ENCODE results near the gene THAP10.
"Not testable (repeated sequence)": the region's sequence is repeated elsewhere in the genome, so short reads cannot be mapped to it uniquely, and the experiment has no call there.

THAP10 gene

GRCh38 chr15:70892002-70892911 lies at the start of gene THAP10, which contains the start of gene LRRC49:
TSS of gene THAP10 (minus strand) at chr15:70892433. CDS start at chr15:70892272, 161 bp downstream.
TSS of gene LRRC49 (plus strand) at chr15:70892826. CDS start at chr15:70892895, 69 bp downstream.
- no peak for DNase-seq

DNA sequence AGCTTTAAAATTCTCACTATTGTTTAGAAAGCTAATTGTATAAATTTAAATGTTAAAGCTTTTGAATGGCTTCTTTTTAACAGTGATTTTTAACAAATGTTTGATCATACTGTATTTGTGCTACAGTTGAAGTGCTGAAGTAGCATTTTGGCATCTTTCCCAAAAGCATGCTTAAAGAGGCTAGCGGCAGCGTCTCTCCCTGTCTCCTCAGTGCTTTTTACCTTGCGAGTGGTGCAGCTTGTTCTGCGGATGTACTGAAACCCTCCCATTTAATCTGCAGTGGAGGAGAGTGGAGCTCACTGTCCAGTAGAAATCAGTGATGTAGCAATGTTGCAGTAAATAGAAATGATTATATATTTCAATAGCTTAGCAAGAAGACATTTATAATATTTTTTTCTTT lies 44.1 kb upstream of the THAP10 start:
- no peak for DNase-seq

DNA sequence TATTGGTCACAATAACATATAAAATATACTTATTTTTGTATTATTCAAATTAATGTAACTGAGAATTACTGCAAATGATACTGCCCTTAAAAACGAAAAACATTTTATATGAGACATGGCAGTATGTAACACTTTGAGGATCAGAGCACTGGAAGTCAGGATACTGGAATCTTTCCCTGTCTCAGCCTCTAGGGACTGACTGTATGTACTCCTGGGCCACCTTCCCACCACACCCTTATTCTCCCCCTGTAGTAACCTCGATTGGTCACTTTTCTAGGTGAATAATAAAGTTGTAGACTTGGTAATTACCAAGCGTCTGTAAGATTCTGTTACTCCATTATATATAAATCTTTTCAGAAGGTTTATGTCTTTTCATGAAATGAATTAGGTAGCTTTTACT lies 43.4 kb upstream of the THAP10 start:
- DNase-seq = no peak

DNA sequence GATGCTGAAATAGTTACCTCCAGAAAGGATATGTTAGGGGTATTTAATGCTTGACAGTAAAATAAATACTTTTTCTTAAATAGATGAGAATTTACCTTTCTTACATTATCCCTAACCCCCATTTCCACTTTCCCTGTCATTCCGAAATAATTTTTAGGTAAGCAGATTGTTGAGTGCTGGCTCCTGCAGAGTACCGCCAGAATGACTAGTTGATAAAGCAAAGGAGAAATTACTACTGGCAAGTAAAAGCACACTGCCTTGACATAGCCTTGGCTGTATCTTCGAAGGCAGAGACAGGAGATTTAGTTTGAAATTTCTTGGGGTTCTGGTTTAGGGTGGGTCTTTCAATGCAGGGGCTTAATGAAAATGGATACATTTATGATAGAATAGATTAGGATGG lies 41.2 kb upstream of the THAP10 start:
- no peak for DNase-seq

DNA sequence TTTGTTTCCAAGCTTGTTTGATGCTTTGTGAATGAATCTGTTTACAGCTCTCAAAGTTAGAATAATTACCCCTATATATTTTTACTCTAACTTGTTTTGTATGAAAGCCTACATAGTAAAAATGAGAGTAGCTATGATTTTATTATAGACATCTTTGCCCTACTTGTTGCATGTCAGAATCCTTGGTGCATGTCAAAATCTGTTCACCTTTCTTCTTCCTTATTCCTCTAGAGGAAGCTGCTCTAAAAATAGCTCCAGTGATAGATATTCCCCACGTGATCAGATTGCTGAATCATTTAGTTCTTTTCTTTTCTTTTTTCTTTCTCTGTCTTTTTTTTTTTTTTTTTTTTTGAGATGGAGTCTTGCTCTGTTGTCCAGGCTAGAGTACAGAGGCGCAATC lies 40.2 kb upstream of the THAP10 start:
- no peak for DNase-seq

DNA sequence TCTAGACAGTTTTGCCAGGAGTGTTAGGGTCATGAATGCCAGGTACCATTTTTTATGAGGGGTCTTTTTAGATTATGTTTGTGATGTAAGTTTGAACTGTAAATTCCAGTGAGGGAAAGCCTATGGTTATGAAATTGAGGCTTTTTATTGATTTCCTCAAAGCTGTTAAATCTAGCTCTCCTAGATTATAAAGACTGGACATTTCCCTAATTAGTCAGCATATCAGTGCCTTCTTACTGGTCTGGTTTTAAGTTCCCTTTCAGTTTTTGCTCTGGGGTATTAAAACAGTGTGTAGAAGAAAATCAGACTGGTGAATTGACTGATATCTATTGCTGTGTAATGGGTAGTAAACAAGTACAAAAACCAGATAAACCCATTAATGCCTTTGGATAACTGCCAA lies 39.6 kb upstream of the THAP10 start:
- DNase-seq = no peak

DNA sequence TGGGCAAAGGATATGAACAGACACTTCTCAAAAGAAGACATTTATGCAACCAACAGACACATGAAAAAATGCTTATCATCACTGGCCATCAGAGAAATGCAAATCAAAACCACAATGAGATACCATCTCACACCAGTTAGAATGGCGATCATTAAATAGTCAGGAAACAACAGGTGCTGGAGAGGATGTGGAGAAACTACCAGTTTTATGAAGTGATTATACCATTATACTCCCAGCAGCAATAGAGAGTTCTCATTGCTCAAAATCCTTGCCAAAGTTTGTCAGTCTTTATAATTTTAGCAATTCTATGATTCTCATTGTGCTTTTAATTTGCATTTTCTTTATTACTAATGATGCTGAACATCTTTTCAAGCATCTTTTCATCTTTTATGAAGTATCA lies 34.7 kb upstream of the THAP10 start:
- not testable (repeated sequence) for DNase-seq

DNA sequence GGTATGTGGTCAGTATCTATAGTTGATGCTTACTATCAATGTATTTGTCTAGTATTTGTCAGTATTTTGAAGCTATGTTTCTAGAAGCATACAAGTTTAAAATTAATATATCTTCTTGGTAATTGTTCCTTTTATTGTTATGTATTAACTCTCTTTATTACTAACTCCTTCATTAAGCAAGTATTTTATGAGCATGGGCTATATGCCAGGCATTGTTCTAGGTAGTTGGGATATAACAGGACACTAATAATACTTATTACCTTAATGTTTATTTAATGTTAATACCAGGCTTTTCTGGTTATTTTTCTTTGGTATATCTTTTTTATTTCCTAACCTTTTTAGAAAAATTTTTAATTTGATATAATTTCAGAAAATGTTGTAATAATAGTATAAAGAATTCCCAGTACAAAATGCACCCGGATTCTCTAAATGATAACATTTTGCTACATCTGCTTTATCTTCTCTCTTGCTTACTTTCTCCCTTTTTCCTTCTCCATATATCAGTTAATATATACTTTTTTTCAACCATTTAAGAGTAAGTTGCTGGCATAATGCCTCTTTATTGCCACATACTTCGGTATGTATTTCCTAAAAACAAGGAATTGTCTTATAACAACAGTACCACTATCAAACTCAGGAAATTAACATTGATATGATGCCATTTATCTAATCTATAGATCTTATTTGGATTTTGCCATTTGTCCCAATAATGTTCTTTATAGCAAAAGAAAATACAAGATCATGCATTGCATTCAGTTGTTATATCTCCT lies 31.3 kb upstream of the THAP10 start:
- DNase-seq = no peak

GRCh38 chr15:70922119-70922518 lies 29.9 kb upstream of the THAP10 start:
- no peak for DNase-seq

DNA sequence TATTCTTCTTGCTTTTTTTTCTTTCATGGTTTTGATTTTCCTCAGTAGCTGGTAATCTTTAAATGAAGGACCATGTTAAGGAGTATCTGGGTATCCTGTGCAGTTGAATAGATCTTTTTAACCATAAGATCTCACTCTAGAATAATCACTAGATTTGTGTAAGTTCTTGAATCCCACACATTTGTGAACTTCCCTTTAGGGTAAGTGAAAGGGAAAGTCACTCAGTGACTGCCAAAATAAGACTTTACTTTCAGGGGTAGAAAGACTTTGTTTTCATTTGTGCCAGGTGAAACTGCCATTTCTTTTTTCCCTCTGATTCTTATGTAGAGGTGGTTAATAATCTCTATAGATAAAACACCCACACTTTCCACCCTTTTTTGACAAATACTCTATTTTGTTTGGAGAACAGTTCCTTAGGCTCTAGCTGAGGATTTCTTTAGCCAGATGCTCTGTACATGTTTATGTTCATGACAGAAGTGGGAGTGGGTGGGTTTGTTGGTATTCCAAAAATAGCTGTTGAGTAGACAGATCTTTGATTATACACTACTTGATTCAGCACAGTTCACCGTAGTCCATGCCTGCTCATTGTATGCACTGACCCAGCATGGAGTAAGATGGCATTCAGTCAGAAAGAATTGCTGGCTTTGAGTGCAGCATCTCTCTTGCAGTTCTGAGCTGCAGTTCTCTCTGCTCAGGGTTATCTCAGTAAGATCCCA lies 28.9 kb upstream of the THAP10 start:
- DNase-seq = no peak

- DNase-seq = no peak
Observed at GRCh38 chr15:70917955-70918354, 25.7 kb upstream of the THAP10 start.

DNA sequence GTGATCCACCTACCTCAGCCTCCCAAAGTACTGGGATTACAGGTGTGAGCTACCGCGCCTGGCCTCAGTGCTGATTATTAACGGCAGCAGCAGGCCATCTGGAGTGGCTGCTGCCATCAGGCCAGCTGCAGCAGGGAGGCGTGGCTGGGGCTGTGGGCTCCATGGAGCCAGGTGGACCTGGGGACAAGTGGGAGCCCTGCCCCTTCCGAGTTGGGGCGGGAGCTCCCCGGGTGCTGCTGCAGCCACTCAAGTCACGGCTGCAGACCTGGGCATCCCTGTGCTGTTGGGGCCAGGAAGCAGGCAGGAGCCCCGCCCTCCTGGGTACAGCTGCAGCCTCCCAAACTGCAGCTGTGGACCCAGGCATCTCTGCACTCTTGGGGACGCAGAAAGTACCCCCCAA lies 24.3 kb upstream of the THAP10 start:
- DNase-seq = no peak

DNA sequence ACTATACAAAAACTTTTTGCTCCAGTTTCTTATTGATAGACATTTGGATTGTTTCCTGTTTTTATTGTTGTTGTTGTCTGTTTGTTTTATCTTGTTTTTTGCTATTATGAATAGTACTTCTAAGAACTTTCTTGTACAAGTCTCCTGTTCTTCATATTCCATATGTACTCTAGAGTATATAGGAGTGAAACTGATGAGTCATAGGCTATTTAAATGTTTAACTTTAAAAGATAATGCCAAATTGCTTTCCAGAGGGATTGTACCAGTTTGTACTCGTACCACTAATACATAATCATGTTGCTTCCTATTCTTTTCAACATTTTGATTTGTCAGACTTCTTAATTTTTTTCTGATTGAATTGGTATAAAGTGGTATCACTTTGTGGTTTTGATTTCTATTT lies 20.0 kb upstream of the THAP10 start:
- no peak for DNase-seq

DNA sequence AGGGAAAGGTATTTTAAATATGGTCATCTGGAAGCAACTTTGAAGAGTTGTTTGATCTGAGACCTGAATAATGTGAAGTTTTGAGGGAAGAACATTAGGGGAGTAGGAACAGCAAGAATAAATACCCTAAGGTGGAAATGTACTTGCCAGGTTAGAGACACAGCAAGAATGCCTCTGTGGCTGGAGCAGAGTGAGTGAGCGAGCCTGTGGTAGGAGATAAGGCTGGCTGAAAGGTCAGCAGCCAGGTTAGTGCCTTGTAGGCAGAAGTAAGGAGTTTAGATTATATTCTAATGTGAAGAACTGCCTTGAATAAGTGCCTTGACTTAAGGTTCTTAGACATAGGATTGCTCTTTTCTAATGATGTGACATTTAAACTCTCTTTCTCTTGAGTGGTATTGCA lies 18.7 kb upstream of the THAP10 start:
- DNase-seq = no peak

DNA sequence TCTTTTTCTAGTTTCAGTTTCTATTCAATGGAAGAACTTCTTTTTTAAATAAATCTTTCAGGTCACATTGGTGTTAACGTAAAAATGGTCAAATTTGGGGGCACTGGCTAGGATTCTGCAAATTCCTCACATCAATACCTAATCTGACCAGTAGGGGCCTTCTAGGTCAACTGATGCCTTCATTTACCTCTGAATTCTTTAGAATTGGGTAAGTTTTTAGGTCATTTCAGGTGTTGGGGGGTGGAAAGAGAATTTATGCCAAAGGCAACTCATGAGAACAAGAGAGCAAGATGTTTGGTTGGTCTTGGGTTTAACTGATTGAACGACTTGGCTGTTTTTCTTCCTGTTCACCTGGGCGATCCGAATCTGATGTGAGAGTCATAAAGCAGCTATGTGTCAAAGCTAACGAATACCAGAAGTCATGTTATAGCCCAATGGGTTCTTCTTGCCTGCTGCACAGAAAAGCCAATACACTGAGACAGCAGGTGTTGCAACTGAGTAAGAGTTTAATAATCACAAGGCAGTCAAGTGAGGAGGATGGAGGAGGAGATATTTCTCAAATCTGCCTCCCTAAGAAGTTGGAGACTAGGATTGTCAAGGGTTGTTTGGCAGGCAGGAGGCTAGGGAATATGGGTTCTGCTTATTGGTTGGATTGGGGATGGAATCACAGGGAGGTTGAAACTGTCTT lies 15.7 kb upstream of the THAP10 start:
- no peak for DNase-seq

DNA sequence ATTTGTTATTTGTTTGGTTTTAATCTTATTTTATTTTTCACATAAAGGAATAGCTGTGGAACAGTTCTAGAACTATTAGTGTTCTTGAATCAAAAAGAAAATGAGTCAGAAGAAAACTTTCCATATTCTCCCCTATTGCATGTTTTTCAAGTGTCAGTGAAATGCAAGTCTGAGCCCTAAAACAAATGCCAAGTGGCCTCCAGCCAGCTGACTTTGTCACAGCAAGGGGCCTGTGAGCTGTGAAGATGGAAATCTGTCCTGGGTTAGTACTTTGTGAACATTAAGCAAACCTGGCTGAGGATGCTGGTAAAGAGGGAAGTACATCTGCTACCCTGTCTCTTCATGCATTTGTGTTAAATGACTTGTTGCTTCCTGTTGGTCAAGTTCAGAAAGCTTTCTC lies 14.6 kb upstream of the THAP10 start:
- DNase-seq = no peak

- DNase-seq = no peak
Observed at GRCh38 chr15:70902107-70902506, 9.9 kb upstream of the THAP10 start.

DNA sequence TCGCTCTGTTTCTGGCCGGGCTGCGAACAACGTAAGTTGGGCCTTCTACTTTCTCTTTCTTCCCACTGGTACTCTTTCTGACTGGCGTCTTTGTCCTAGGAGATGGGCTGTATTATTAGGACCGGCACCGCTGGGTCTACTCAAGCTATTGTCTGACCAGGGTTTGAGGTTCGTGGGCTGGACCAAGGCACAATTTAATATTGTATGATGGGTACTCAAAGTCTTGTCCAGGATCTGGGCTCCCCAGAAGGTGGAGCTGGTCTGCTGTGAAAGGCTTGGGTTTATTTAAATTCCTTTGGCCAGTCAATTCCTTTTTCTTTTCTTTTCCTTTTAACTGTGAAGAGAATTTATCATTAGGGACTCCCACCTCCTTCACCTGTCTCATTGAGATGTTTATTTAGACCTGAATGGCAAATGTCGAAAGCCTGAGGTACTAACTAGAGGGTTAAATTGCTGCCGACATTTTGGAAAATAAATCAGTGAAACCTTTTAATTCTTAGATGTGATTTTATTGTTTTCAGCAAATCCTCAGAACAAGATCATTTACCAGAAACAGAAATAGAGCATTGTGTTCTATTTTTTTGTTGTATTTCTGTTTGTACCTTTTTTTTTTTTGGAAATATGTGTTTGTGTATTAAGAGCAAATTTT lies 803 bp upstream of the THAP10 start:
- DNase-seq = no peak

- no peak for DNase-seq
Observed at GRCh38 chr15:70882361-70882760, 9.9 kb downstream of the THAP10 start.

DNA sequence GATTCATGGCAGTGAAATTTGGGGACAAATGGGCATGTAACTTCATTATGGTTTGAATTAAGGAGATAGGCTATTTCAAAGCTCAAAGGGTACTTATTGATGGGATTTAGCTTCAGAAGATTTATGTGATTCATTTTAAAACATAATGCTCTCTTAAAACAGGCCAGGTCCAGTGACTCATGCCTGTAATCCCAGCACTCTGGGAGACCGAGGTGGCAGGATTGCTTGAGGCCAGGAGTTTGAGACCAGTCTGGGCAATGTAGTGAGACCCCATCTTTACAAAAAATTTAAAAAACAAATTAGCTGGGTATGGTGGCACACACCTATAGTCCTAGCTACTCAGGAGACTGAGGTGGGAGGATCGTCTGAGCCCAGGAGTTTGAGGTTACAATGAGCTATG lies 11.5 kb downstream of the THAP10 start:
- no peak for DNase-seq

DNA sequence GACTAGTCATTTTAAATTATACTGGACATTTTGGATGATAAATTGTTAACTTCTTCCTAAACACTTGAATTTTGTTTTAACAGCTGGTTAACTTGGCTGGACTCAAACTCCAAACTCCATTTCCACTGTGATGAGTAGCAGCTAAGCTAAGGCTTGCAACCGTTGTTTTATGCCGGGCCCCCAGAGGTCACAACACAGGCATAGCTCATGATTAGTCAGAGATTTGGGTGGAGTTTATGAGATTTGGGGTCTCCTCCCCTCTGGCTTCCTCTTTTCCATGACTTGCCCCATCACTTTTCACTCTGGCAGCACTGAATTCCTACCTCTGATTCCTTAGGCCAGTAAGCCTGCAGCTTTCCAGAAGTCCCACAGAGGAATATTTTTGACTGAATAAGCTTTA lies 12.8 kb downstream of the THAP10 start:
- DNase-seq = no peak

DNA sequence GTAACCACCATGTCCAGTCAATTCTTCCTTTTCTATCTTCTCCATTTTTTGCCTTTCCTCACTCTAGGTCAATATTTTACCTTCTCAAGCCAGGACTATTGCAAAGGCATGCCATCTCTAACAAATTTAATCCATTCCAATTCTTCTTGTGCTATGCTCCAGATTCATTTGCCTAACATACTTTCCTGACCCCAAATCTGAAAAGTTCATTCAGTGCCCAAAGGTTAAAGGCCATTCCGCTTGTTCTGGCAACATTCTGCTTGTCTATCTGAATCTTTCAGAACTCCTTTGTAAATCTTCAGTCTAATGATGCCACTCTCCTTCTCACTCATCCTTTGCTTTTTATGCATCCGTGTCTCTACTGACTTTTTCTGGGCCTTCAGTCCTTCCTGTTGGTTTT lies 15.6 kb downstream of the THAP10 start:
- no peak for DNase-seq

Data from activated T-cell treated with anti-CD3 and anti-CD28 coated beads for 4 hours (primary cell).